Right atrium auricular region (tissue), 2 donors: Measurements from ENCODE around the gene ACSS2. TPM values are rescaled to one million over a fixed set of nuclear protein-coding genes. Genes with fewer than 3 reads are reported as not detected.

ENCODE experiments used
- DNase-seq: peaks from one replicate; pipeline ENCODE4 v3.0.0-alpha.2; 2019; ENCODE audit warnings: low spot score
- H3K27ac ChIP-seq, 2 donors: fragments of 200-600 bp; sonication (generic); 1 replicate in 1 of 2; 2 replicates in 1 of 2; pipeline ENCODE4 v1.5.1; 2016 to 2019
- H3K27me3 ChIP-seq, 2 donors: fragments of 200-600 bp; sonication (generic); one replicate each; pipeline versions ENCODE4 v1.5.1 to v1.6.0; 2017 to 2019
- H3K36me3 ChIP-seq: fragments of 200-600 bp; sonication (generic); one replicate; pipeline ENCODE4 v1.5.1; 2016
- H3K4me1 ChIP-seq, 2 donors: fragments of 200-600 bp; sonication (generic); one replicate each; pipeline versions ENCODE4 v1.5.1 to v1.6.0; 2017 to 2019
- H3K4me3 ChIP-seq, 2 donors: fragments of 200-600 bp; sonication (generic); 1 replicate in 1 of 2; 2 replicates in 1 of 2; pipeline ENCODE4 v1.5.1; 2017 to 2019; ENCODE audit warnings: mild to moderate bottlenecking in 1 of 2, moderate library complexity in 1 of 2
- H3K9me3 ChIP-seq, 2 donors: fragments of 200-600 bp; sonication (generic); one replicate each; pipeline ENCODE4 v1.5.1; 2019
- CTCF ChIP-seq, 2 donors: fragments of 200-600 bp; sonication (generic); IDR thresholded peaks; one replicate each; pipeline ENCODE4 v1.5.1; 2019; ENCODE audit warnings: antibody characterized with exemption in 2 of 2
- total RNA-seq, 2 donors: library from RNA; depleted of rRNA; stranded (reverse); fragments of >200 nt; gene quantifications; one replicate each; pipeline ENCODE4 v1.1.0, GENCODE V29; 2016

The ACSS2 gene
- total RNA-seq, 2 donors from 2014 or later, result 64.6 to 89.4 TPM

GRCh38 chr20:34921436-34921835, 45.0 kb downstream of the ACSS2 start:
- no peak overlapping the region for H3K4me3 ChIP-seq
- peak overlapping the region; percentile 12 to 79 for H3K27ac ChIP-seq
- DNase-seq, result no peak
- H3K4me1 ChIP-seq, result peaks cover 0 to 27% of the 10 kb centered on the region in 2 donors
- no peak for TF ChIP-seq CTCF (IDR thresholded peaks at IDR 0.05)
- H3K9me3 ChIP-seq, result no peaks in the 10 kb centered on the region
- no peaks in the 10 kb centered on the region for H3K27me3 ChIP-seq
- peaks cover 49% of the 10 kb centered on the region for H3K36me3 ChIP-seq

- H3K9me3 ChIP-seq, result no peaks in the 10 kb centered on the region
- peak; percentile 63 for DNase-seq
- H3K36me3 ChIP-seq, result peaks cover 62% of the 10 kb centered on the region
- no peak for TF ChIP-seq CTCF (IDR thresholded peaks at IDR 0.05)
- no peak overlapping the region for H3K4me3 ChIP-seq
- H3K27ac ChIP-seq, result peak overlapping the region; percentile 12 to 79
- H3K4me1 ChIP-seq, result peaks cover 0 to 22% of the 10 kb centered on the region in 2 donors
- H3K27me3 ChIP-seq, result no peaks in the 10 kb centered on the region
These were observed 46.4 kb downstream of the ACSS2 start for GRCh38 chr20:34922654-34923381.

GRCh38 chr20:34923414-34923813, 47.0 kb downstream of the ACSS2 start:
- peaks cover 68% of the 10 kb centered on the region for H3K36me3 ChIP-seq
- no peaks in the 10 kb centered on the region for H3K9me3 ChIP-seq
- H3K27me3 ChIP-seq, result no peaks in the 10 kb centered on the region
- peaks cover 0 to 22% of the 10 kb centered on the region in 2 donors for H3K4me1 ChIP-seq
- no peak overlapping the region for H3K4me3 ChIP-seq
- H3K27ac ChIP-seq, result peak overlapping the region; percentile 12 to 79
- no peak for DNase-seq
- no peak for TF ChIP-seq CTCF (IDR thresholded peaks at IDR 0.05)

GRCh38 chr20:34925341-34925740, 48.9 kb downstream of the ACSS2 start:
- no peak for DNase-seq
- Histone ChIP-seq H3K9me3 (no peaks in the 10 kb centered on the region), H3K27me3 (no peaks in the 10 kb centered on the region), H3K36me3 (peaks cover 79% of the 10 kb centered on the region), H3K4me1 (peaks cover 0 to 22% of the 10 kb centered on the region in 2 donors), H3K4me3 (no peak overlapping the region), H3K27ac (no peak overlapping the region)
- no peak for TF ChIP-seq CTCF (IDR thresholded peaks at IDR 0.05)

GRCh38 chr20:34925981-34926380, 49.6 kb downstream of the ACSS2 start:
- Histone ChIP-seq H3K36me3 (peaks cover 78% of the 10 kb centered on the region), H3K9me3 (no peaks in the 10 kb centered on the region), H3K27ac (no peak overlapping the region), H3K4me3 (no peak overlapping the region), H3K27me3 (no peaks in the 10 kb centered on the region), H3K4me1 (peaks cover 0 to 22% of the 10 kb centered on the region in 2 donors)
- DNase-seq, result no peak
- TF ChIP-seq CTCF (IDR thresholded peaks at IDR 0.05), result no peak

GRCh38 chr20:34926581-34926980, 50.2 kb downstream of the ACSS2 start:
- H3K36me3 ChIP-seq, result peaks cover 76% of the 10 kb centered on the region
- DNase-seq, result no peak
- no peak overlapping the region for H3K27ac ChIP-seq

More at GRCh38 chr20:34926581-34926980, 50.2 kb downstream of the ACSS2 start:
- TF ChIP-seq CTCF (IDR thresholded peaks at IDR 0.05), result no peak
- Histone ChIP-seq H3K4me1 (peaks cover 0 to 17% of the 10 kb centered on the region in 2 donors), H3K9me3 (no peaks in the 10 kb centered on the region), H3K4me3 (no peak overlapping the region), H3K27me3 (no peaks in the 10 kb centered on the region)
